VCaP (cell line): Measurements from ENCODE around the gene RAB3GAP2.

ENCODE experiments used
- H3K27ac ChIP-seq: fragments of 450-650 bp; 2 replicates; pipeline ENCODE4 v1.5.1; 2017
- TF ChIP-seq, protein P1 (sequence below): fragments of 450-650 bp; conservative IDR thresholded peaks from 2 replicates; pipeline ENCODE4 v1.5.1; 2017; ENCODE audit warnings: mild to moderate bottlenecking, moderate library complexity

The RAB3GAP2 gene

DNA sequence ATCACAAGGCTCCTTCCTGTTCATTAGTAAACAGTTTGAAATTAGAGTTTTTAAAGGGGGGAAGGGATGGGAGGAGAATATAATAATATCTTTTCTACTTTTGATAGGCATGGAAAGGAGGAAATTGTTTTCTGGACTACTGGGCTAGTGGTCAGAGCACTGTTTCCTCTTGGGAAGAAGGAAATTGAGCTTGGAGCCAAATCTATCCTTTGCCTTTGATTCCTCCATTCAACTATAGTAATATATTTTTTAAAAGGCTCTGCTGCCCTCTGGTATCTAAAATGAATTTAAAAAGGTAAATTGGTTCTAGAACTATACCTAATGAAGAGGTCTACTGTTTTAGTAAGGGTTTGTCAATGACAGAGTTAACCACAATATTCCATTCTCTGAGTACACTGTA is 172.4 kb downstream of the RAB3GAP2 start:
- TF ChIP-seq, protein P1, sequence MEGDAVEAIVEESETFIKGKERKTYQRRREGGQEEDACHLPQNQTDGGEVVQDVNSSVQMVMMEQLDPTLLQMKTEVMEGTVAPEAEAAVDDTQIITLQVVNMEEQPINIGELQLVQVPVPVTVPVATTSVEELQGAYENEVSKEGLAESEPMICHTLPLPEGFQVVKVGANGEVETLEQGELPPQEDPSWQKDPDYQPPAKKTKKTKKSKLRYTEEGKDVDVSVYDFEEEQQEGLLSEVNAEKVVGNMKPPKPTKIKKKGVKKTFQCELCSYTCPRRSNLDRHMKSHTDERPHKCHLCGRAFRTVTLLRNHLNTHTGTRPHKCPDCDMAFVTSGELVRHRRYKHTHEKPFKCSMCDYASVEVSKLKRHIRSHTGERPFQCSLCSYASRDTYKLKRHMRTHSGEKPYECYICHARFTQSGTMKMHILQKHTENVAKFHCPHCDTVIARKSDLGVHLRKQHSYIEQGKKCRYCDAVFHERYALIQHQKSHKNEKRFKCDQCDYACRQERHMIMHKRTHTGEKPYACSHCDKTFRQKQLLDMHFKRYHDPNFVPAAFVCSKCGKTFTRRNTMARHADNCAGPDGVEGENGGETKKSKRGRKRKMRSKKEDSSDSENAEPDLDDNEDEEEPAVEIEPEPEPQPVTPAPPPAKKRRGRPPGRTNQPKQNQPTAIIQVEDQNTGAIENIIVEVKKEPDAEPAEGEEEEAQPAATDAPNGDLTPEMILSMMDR: no peak
- H3K27ac ChIP-seq: no peak overlapping the region
